Retinal pigment epithelial cell (primary cell): ENCODE data around the gene EIF2AK2.

Experiments used
- DNase-seq: peaks from one replicate; pipeline ENCODE4 v3.0.0-alpha.2; 2010; ENCODE audit warnings: low read depth
- H3K4me3 ChIP-seq: 2 replicates; pipeline ENCODE4 v1.5.1; 2011; ENCODE audit warnings: mild to moderate bottlenecking, low read length, control low read depth, moderate library complexity
- TF ChIP-seq, protein P1 (sequence below): conservative IDR thresholded peaks from 2 replicates; pipeline ENCODE4 v1.5.1; 2011; ENCODE audit warnings: low read depth, low read length, control low read depth, inconsistent platforms

EIF2AK2 gene

DNA sequence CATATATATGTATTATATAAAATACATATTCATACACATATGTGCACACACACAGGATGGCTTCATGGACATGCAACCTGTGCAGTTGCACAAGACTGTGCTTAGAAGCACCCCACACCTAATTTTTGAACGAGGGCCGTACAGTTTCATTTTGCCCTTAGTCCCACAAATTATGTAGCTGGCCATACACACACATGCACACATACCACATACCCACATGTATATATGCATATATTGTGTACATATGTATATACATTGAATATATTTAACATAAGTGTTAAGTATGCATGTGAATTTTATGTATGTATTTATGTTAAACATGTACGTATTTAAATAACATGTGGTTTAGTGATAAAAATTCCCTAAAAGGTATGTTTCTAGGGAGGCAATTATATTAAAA, 54.2 kb downstream of the EIF2AK2 start:
- DNase-seq: no peak
- TF ChIP-seq, protein P1, sequence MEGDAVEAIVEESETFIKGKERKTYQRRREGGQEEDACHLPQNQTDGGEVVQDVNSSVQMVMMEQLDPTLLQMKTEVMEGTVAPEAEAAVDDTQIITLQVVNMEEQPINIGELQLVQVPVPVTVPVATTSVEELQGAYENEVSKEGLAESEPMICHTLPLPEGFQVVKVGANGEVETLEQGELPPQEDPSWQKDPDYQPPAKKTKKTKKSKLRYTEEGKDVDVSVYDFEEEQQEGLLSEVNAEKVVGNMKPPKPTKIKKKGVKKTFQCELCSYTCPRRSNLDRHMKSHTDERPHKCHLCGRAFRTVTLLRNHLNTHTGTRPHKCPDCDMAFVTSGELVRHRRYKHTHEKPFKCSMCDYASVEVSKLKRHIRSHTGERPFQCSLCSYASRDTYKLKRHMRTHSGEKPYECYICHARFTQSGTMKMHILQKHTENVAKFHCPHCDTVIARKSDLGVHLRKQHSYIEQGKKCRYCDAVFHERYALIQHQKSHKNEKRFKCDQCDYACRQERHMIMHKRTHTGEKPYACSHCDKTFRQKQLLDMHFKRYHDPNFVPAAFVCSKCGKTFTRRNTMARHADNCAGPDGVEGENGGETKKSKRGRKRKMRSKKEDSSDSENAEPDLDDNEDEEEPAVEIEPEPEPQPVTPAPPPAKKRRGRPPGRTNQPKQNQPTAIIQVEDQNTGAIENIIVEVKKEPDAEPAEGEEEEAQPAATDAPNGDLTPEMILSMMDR: no peak
- no peak overlapping the region for H3K4me3 ChIP-seq

DNA sequence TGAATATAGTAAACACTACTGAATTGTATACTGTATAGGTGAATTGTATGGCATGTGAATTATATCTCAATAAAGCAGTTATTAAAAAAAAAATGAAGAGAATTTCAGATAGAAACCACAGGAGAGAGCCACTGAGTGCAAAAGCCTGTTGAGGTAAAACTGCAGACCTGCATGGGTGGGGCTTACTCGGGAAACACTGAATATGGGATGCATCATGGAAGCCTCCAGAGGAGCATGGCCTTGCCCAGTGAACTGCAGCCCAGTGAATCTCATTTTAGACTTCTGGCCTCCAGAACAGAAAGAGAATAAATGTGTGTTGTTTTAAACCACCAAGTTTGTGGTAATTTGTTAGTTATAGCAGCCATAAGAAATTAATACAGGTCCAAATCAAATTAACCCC, 56.7 kb downstream of the EIF2AK2 start:
- TF ChIP-seq, protein P1: no peak
- H3K4me3 ChIP-seq: no peak overlapping the region
- no peak for DNase-seq

DNA sequence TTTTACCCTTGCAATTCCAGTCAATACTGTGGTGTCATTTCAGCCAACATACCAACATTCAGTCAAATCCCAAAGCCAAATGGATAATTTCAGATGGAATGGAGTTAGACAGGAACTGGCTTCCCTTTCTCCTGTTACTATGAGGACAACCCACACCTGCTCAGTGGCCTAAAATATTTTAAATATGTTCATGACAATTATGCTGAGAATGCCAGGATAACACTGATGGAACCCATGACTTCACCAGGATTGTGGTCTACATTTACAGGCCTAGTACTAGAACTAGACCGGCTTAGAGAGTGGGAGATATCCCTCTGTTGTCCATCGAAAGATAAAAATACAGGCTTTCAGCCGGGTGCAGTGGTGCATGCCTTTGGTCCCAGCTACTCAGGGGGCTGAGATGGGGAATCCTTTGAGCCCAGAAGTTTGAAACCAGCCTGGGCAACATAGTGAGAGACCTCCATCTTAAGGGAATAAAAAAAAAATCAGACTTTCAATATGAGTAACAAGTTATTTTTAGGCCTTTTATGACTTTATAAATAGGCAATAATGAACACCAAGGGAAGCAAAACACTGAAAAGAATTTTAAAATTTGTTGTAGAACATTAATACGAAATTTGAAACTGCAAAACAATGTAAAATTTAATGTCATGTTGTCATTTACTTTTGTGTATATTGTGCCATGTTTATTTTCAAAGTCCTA, 58.2 kb downstream of the EIF2AK2 start:
- no peak for DNase-seq
- H3K4me3 ChIP-seq: no peak overlapping the region
- TF ChIP-seq, protein P1: no peak

DNA sequence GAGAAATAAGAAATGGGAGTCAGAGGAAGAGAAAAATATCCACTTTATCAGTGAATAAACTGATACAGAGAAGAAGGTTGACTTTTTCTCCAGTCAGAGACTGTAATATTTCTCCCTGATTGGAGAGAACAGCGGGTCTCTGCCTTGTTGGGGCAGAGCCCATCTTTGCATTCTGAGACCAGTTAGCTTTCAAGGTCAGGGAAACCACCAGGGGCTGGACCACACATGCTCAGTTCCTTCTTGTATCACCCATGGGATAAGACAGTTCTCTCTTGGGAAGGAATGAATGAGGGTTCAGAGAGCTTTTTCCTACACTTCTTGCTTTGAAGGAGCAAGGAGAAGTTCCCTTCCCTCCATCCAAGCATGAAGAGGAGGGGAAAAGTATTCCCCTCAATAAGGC, 60.2 kb downstream of the EIF2AK2 start:
- TF ChIP-seq, protein P1: no peak
- no peak overlapping the region for H3K4me3 ChIP-seq
- no peak for DNase-seq

DNA sequence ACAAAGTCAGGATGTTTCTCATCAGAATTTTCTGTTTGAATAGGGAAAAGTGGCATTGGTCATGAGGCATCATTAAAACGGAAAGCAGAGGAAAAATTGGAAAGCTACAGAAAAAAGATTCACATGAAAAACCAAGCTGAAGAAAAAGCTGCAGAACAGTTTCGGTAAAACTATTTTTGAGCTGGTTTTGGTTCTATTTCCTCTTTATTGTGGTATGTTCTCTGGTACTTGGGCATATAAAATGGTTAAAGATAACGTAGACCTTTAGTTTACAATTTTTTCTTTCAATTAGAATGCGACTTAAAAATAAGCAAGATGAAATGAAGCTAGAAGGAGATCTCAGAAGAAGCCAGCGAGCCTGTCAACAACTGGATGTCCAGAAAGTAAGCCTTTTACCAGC, 64.9 kb downstream of the EIF2AK2 start:
- TF ChIP-seq, protein P1: no peak
- no peak overlapping the region for H3K4me3 ChIP-seq
- no peak for DNase-seq

DNA sequence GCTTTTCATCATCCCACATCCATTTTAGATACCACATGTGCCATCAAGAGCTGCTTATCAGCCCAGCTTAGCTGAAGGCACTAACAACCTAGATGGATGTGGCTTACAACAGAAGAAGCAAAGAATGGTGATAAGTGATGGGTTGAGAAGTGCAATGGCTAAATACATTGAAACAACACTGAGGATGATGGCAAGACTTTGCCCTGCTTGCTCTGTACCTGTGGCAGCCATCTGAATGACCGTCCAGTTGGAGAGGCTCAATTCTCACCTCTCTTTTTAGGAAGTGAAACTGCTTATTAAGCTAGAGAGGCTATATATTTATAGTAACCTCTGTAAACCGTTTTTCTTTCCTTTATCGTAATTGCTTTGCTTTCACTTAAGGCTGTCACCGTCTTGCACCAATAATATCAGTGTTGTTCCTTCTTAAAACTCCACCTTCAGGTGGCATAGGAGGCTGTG, 66.7 kb downstream of the EIF2AK2 start:
- TF ChIP-seq, protein P1: no peak
- H3K4me3 ChIP-seq: no peak overlapping the region
- no peak for DNase-seq

DNA sequence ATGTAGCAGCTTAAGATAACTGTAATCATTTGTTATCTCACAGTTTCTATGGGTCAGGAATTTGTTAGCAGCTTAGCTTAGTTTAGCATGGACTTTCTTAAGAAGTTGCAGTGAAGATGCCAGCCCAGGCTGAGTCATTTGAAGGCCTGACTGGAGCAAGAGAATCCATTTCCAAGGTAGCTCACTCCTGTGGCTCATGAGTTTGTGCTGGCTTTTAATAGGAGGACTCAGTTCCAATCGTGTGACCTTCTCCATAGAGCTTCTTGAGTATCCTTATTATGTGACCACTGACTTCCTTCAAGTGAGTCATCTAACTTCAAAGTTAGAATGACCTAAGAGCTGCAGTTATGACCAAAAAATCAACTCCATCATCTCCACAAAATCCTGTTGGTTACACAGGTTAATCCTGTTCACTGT, 71.0 kb downstream of the EIF2AK2 start:
- TF ChIP-seq, protein P1: no peak
- peak; percentile 15 for DNase-seq
- no peak overlapping the region for H3K4me3 ChIP-seq
